GM21528 (cell line): ENCODE results near the gene PCDHB14.
"Not testable (repeated sequence)": the region's sequence is repeated elsewhere in the genome, so short reads cannot be mapped to it uniquely, and the experiment has no call there.

Experiments used
- ATAC-seq: cut with Tn5 transposase; IDR thresholded peaks from one replicate; pipeline ENCODE4 v1.9.1; 2021; ENCODE audit warnings: mild to moderate bottlenecking, moderate library complexity; ENCODE audit not compliant: unreplicated experiment, low FRiP score

Gene PCDHB14

GRCh38 chr5:141223112-141223783 is at the start of gene PCDHB14:
Gene PCDHB14 (plus strand): TSS chr5:141223343. CDS start chr5:141223506, 163 bp downstream.
- ATAC-seq: no peak

- not testable (repeated sequence) for ATAC-seq
These were observed 48.6 kb upstream of the PCDHB14 start for GRCh38 chr5:141174291-141175104.

GRCh38 chr5:141175933-141176332 is 47.2 kb upstream of the PCDHB14 start:
- ATAC-seq: no peak

GRCh38 chr5:141177577-141178191 is 45.5 kb upstream of the PCDHB14 start, which contains the start of gene PCDHB8:
Gene PCDHB8 (plus strand): TSS chr5:141177790. CDS start chr5:141178035, 245 bp downstream.
- ATAC-seq: not testable (repeated sequence)

GRCh38 chr5:141179371-141179770 is 43.8 kb upstream of the PCDHB14 start:
- ATAC-seq: not testable (repeated sequence)

- not testable (repeated sequence) for ATAC-seq
These were observed 43.3 kb upstream of the PCDHB14 start for GRCh38 chr5:141179876-141180275.

- no peak for ATAC-seq
These were observed 42.8 kb upstream of the PCDHB14 start for GRCh38 chr5:141180313-141180712.

- ATAC-seq: no peak
These were observed 40.9 kb upstream of the PCDHB14 start, which contains the start of gene PCDHB16 for GRCh38 chr5:141182248-141182647. Gene PCDHB16 (plus strand): TSS chr5:141182387. CDS start chr5:141182560, 173 bp downstream.

GRCh38 chr5:141184117-141184855 is 38.9 kb upstream of the PCDHB14 start:
- ATAC-seq: not testable (repeated sequence)

GRCh38 chr5:141186897-141187512 is 36.1 kb upstream of the PCDHB14 start, which contains the start of gene PCDHB9:
Gene PCDHB9 (plus strand): TSS chr5:141187161. CDS start chr5:141187319, 158 bp downstream.
- no peak for ATAC-seq

GRCh38 chr5:141188682-141189081 is 34.5 kb upstream of the PCDHB14 start:
- ATAC-seq: not testable (repeated sequence)

GRCh38 chr5:141189131-141189530 is 34.0 kb upstream of the PCDHB14 start:
- ATAC-seq: not testable (repeated sequence)

GRCh38 chr5:141192110-141192725 is 30.9 kb upstream of the PCDHB14 start, which contains the start of gene PCDHB10:
Gene PCDHB10 (plus strand): TSS chr5:141192353. CDS start chr5:141192553, 200 bp downstream.
- ATAC-seq: no peak

- not testable (repeated sequence) for ATAC-seq
These were observed 28.8 kb upstream of the PCDHB14 start for GRCh38 chr5:141194332-141194731.

GRCh38 chr5:141196363-141196762 is 26.8 kb upstream of the PCDHB14 start:
- no peak for ATAC-seq

- ATAC-seq: no peak
These were observed 23.5 kb upstream of the PCDHB14 start, which contains the start of gene PCDHB11 for GRCh38 chr5:141199359-141200235. Gene PCDHB11 (plus strand): TSS chr5:141199627. CDS start chr5:141199775, 148 bp downstream.

- ATAC-seq: not testable (repeated sequence)
These were observed 22.0 kb upstream of the PCDHB14 start for GRCh38 chr5:141201126-141201525.

GRCh38 chr5:141201646-141202045 is 21.5 kb upstream of the PCDHB14 start:
- ATAC-seq: not testable (repeated sequence)
